Kidney glomerular epithelial cell (primary cell): ENCODE data around the gene GNG3.
"Not testable (repeated sequence)": the region's sequence is repeated elsewhere in the genome, so short reads cannot be mapped to it uniquely, and the experiment has no call there.

ENCODE experiments used
- DNase-seq: peaks from one replicate; lab custom pipeline; 2025; lab: John Stamatoyannopoulos, UW

Gene GNG3

DNA sequence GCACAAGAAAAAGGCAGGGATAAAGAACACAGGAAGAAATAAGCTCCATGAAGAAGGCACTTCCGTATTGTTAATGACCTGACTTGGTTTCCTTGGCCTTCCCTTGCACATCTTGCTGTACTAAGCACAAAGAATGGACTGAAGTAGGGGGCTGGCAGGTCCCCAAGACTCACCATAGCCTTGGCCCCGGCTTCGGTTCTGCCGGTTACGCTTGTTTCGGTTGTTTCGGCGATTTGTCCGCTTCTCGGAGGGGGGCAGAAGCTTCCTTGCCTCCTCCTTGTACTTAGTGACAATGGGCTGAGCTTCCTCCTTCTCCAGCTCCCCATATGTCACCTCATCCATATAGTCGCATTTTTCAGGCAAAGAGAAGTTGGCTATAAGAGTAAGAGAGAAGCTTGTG is 9.3 kb downstream of the GNG3 start:
- no peak for DNase-seq

DNA sequence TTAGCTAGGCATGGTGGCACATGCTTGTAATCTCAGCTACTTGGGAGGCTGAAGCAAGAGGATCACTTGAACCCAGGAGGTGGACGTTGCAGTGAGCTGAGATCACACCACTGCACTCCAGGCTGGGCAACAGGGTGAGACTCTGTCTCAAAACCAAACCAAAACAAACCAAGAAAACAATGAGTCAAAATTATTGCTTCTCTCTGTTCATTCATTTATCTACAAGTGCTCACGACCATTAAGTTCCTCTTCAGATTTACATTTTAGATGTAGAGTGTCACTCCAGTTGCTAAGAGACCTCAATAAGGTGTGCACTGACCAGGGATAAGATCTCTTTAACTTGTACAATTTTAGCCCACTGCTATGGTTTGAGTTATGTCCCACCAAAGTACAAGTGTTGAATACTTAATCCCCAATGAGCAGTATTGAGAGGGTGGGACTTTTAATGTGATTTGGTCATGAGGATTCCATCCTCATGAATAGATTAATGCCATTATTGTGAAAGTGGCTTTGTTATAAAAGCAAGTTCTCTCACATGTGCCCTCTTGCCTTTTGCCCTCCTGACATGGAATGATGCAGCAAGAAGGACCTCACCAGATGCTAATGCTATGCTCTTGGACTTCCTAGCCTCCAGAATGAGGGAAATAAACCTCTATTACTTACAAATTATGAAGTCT is 12.0 kb downstream of the GNG3 start:
- DNase-seq, result no peak

DNA sequence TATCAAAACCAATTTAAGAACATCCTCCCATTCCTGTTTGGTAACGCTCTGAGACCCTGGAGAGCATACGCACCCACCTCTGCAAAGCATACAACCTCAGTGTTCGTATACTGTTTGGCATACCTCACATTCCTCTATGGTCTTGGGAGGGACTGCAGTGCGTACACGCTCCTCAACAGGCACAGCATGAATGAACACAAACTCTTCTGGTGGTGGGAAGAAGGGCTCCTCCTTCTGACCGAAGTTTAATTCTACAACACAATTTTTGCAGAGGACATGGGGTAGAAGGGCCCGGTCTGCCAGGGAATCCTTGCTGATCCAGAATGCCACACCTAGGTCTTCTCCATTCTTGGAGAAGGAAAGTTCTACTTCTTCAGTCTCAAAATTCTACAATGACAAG is 14.5 kb downstream of the GNG3 start:
- DNase-seq, result peak; percentile 31

DNA sequence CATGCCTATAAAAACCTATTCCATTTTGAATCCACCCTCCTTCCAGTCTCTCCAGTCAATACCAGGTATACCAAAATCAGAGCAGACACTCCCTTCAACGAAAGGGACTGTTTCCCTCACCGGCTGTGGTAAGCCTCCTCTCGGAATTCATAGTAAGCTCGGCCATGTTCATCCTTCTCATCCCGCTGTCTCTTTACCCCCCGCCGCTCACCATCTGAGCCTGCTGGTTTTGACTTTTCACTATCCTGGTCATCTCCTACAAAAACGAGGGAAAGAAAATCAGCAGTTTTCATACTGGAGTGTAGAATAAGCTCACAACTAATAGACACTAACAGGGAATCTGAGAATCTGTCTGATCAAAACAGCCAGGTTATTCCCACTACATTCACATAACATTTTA is 16.7 kb downstream of the GNG3 start:
- no peak for DNase-seq

DNA sequence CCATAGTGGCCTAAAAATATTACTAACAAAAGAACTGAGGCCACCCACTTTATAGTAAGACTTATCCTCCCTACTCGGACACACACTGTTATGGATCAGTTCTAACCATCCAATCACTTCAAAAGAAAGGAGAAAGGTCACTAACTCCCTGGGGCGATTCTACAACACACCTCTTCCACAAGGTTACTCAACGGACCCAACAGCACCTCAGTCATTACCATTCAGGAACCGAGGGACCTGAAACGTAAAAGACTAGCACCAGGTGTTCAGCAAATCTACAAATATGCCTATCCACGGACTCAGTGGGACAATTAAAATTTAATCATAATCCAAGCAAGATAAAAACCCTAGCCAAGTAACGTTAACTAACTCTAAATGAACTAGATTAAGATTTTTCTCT is 18.2 kb downstream of the GNG3 start:
- peak; percentile 24 for DNase-seq

DNA sequence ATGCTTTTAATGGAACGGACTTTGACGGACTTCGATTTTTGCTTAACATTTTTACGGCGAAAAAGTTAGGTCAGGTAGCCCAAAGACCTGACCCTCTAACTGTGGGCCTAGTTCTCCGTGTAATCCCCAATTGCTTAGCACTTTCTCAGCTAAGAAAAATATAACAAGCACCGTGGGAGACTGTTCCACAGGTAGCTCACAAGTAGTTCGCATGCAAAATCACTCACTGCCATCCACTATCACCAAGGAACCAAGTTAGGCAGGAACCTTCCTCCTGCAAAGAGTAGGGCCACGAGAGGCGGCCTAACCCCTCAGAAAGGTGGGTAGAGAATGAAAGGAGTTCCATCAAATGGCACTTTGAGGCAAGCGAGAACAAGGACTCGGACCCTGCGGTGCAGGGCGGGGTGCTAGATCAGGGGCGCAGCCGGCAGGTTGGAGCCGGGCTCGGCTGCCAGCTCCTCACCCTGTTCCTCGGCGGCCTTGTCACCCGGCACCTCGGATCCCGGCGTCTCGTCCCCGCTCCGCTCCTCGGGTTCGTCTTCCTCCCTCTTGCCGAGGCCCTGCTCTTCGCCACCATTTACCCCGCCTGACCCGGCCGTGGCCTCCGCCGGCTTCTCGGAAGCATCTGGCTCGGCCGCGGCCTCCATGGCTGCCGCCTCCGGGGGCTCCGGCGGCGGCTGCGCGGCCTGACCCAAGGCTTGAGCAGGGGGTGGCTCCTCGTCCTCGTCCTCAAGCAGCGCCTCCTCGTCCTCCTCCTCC is 18.9 kb downstream of the GNG3 start:
- DNase-seq, result no peak

DNA sequence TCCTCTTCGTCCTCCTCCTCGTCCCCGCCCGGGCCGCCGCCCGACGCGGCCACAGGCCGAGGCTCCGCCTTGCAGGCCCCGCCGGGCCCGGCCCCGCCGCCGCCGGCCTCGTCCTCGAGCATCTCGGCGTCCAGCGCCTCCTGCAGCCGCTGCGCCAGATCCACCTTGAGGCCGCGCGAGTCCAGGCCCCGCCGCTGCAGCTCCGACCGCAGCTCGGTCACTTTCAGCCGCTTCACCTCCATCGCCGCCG is 19.4 kb downstream of the GNG3 start:
- no peak for DNase-seq

DNA sequence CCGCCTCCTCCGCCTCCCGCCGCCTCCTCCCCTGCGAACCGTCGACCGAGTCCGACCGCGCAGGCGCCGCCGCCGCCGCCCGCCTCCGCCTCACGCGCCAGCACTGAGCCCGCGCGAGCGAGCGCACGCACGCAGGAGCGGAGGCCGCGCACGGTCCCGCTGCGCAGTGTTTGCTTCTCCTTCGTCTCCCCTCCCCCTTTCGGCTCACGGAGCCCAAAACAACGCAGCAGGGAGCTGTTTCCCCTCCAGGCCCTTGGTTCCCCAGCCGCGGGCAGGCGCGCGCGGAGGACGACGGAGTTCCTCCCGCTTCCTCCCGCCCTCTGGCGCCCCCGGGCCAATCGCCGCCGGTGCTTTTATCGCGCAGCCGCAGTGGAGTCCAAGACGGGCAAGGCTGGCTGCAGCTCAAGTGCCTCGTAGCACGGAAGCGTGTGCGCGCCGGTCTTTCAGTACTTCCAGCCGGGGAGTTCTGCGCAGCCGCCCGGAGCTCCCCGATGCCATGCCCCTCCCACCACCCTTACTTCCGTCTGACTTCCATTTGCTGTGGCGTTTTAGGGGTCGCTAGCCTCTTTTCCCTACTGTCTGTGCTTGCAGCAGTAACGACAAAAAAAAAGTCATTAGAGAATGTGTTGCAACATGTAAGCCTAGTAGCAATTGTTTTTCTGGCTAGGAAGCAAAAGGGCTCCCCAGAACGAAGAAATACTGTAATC is 19.8 kb downstream of the GNG3 start, which contains the start of gene HNRNPUL2:
Gene HNRNPUL2 (minus strand): TSS at position 293 of the 707 bp plus-strand sequence. CDS start 301 bp downstream, outside the sequence.
- DNase-seq, result peak; percentile 95

DNA sequence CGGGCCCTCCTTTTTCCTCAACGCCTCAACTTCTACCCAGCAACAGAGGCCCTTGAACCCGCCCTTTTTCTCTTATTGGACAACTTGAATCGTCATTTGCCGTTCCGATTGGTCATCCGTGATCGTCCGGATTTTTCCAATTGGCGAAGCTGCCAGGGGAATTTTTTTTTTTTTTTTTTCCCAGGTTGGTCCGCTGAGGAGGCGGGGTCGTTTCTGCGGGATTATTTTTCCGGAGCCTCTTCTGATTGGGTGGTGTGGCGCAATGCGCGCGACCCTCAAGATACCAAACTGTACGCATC is 20.3 kb downstream of the GNG3 start:
- DNase-seq, result peak; percentile 92

DNA sequence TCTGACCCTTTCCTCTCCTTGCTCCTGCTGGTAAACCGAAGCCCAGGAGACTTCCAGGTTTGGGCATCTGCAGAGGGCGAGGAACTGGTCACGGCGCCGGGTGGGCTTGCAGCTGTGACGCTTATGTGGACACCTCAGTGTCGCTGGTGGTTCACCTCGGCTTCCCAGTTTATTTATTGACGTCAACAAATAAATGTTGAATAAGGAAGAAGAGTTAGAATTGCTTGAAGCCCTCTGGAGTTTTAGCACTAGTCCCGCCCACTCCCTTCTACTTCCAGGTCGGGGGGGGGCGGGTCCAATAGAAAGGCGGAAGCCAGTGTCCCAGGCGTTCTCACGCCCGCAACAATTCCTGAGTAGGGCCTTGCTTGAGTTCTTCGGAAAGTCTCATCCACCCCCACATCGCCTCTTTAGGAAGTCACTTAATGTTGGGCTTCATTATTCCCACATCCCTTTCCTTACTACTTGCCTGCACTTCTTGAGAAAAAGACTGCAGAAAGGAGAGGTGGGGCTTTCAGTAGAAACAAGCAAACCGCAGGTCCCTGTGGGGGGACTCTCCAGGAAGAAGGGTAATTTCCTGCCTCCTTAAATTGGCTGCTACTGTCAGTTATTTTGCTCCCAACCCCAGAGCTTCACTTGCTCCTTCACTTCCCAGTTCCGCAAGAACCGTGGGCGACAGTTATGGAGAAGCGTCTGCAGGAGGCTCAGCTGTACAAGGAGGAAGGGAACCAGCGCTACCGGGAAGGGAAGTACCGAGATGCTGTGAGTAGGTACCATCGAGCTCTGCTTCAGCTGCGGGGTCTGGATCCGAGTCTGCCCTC is 20.9 kb downstream of the GNG3 start, which contains the start of gene TTC9C:
Gene TTC9C (plus strand): TSS at position 316 of the 818 bp plus-strand sequence. CDS start 363 bp downstream, at position 679.
- DNase-seq, result peak; percentile 83

DNA sequence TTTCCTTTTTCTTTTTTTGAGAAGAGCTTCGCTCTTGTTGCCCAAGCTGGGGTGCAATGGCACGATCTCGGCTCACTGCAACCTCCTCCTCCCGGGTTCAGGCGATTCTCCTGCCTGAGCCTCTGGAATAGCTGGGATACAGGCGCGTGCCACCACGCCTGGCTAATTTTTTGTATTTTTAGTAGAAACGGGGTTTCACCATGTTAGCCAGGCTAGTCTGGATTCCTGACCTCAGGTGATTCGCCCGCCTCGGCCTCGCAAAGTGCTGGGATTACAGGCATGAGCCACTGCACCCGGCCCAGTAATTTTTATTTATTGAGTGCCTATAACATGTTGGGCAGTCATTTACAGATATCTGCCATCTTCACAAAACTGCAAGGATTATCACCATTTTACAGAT is 22.6 kb downstream of the GNG3 start:
- not testable (repeated sequence) for DNase-seq

DNA sequence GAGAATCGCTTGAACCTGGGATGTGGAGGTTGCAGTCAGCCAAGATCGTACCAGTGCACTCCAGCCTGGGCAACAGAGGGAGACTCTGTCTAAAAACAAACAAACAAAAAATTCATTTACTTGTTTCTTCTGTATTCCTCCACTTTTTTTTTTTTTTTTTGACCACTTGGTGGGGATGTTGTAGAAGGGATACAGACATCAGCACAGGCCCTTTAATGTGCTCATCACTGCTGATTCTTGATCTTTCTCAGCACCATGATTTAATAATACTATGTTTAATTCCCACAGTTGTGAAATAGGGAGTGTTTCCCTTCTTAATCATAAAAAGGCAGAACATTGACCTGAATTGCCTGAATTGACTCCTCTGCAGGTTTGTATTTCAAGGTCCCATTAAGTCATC is 25.4 kb downstream of the GNG3 start:
- no peak for DNase-seq

DNA sequence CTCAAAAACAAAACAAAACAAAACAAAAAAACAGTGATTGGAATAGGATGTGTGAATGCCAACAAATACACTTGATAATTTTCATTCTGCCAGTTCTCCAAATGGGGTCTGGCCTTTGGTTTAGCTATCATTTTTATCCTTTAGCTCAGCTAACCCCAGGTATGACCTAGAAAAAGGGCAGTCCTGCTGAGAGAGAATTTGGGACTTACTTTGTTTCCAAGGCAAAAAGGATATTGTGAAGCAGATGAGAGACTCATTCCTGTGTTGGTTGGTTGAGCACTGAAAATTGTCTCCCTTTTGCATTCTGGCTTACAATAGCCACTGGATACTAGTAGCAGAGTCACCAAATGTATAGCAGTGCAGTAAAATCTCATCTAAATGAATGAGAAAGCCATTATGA is 29.7 kb downstream of the GNG3 start:
- no peak for DNase-seq

DNA sequence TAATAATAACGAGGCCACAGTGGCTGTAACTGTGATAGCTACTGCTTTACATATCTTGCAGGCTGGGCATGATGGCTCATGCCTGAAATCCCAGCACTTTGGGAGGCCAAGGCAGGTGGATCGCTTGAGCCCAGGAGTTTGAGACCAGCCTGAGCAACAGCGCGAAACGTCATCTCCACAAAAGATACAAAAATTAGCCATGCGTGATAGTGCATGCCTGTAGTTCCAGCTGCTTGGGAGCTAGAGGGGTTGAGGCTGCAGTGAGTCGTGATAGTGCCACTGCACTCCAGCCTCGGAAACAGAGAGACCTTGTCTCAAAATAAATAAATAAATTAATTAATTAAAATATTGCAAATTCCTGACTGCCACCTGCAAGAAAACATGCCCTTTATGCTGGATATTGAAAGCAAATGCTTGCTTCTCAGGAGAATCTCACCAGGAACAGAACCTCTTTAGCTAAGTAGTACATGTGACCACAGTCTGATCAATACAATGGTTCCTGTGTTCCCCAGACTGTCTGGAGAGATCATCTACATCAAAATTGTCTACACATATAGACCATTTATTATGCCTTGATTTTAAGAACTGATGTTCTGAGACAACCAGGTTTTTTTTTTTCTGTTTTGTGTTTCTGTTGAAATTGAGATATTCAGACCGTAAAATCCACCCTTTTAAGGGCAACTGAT is 40.1 kb downstream of the GNG3 start:
- no peak for DNase-seq

DNA sequence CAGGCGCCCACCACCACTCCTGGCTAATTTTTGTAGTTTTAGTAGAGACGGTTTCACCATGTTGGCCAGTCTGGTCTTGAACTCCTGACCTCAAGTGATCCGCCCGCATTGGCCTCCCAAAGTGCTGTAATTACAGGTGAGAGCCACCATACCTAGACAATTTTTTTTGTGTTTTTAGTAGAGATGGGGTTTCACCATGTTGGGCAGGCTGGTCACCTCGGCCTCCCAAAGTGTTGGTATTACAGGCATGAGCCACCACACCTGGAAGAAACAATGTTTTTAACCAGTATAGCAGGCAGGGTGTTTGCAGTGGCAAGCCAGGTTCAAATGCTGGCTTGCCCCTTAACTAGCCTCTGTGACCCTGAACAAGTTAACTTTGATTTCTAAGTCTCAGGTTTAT is 42.5 kb downstream of the GNG3 start:
- DNase-seq, result not testable (repeated sequence)

DNA sequence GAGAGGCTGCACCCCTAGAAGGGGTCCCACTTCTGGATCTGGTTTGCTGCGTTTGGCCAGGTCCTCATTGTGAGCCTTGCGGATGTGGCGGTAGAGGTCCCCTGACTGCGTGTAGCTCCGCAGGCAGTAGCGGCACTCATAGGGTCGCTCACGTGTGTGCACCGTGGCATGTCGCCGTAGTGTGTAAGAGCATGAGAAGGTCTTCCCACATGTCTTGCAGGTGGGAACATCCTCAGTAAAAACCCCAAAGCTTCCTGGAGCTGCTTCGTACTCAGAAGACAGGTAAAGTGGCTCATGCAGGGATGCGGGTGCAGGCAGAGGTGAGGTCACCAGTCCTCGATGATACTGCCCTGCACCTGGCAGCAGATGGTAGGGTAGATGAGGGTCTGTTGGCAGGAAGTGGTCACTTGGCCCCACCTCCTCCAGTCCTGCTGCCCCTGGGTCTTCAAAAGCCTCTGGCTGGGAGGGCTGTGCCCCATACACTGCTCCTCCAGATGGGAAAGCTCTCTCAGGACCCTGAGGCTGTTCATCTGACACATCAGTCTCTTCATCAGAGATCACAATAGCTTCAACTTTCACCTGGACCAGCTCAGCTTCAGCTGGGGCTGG is 44.8 kb downstream of the GNG3 start:
- DNase-seq, result no peak

DNA sequence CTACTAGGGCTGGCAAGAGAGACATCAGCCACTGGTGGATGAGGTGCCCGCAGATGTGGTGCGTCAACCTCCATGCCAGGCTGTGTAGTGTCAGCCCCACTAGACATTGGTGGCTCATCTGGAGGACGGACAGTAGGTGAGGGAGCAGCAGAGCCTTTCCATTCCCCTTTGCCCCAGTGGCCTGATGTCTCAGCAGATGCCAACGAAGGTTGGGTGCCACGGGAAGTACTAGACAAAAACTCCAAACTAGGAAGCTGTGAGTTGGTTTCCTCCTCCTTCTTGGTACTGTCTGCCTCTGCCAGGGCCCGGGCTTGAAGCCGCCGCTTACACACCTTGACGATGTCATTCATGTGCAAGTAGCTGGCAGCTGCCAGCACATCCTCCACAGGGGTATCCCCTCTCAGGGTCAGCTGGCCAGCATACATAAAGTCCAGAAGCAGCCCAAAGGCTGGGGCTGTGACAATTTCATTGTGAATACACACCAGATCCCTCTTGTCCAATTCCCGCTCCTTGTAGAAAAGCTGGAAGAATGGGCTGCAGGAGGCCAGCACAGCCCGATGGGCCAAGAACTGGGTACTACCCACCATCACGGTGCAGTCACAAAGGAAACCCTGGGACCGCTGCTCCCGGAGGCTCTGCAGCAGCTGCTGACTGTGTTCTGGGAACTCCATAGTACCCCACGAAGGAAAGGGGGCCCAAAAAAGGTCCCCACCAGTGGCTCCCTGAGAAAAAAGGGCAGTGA is 45.7 kb downstream of the GNG3 start:
- no peak for DNase-seq

DNA sequence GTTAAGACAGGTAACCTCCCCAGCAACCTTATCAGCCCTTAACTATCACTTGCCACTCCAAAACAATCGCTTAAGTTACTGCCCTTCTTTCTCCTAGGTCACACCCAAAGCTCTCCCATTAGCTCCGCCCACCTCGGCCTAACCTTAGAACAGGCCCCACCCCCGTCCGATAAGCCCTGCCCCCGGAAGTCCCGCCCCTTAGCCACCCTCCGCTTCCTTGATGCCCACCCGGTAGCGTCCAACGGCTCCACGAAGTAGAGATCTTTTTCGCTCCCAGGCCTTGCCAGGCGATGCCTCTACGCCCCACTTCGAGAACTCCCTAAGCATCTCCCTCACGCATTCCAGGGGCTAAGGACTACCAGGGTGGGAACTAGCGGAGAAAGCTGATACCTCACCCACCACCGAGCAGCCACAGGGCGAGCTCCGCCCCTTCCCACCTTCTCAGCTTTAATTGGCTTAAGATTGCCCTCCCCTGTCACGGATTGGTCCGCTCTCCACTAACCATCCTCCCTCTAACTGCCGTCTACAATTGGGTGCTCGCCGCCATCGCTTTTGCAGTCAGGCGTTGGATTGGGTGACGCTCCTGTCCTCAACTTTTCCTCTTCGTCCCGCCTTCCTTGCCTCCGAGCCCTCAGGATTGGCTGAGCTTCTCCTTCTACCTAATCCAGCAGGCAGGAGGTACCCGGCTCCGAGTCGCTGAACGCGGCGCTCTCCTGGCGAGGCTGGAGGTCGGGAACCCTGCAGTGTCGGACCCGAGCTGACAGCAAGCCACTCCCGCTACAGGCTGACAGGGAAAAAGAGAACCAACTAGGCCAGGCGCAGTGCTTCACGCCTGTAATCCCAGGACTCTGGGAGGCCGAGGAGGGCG is 46.5 kb downstream of the GNG3 start, which contains the start of gene ZBTB3:
Gene ZBTB3 (minus strand): TSS at position 425 of the 868 bp plus-strand sequence. CDS start 496 bp downstream, outside the sequence.
- peak; percentile 99 for DNase-seq

DNA sequence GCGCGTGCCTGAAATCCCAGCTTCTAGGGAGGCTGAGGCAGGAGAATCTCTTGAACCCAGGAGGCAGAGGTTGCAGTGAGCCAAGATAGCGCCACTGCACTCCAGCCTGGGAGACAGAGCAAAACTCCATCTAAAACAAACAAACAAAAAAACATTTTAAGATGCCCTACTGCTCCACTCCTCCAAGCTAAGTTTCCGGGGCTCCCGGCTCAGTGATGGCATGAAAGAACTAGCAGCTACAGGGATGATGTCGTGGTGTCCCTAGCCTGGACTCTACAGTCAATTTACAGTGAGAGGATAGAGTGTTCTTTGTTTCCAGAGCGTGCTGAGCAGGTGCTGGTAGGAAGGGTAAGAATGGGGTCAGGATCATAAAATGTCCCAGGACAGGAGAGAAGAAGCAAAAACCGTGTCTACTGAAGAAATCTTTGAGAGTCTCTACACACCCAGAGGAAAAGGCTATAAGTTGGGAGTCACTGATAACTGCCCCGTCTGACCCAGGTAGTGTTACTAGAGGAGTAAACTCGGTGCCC is 47.7 kb downstream of the GNG3 start:
- DNase-seq, result no peak
